ENCODE data around the gene WDR64. TPM values are rescaled to one million over a fixed set of nuclear protein-coding genes. Genes with fewer than 3 reads are reported as not detected.

Gene WDR64
- not detected in 2 replicates for total RNA-seq
- polyA plus RNA-seq, result not detected in 2 replicates
- polyA plus RNA-seq (2011; cell fraction: cytosol; rRNA removed), result not detected in 2 replicates
- polyA plus RNA-seq (2011; cell fraction: nucleus; rRNA removed), result not detected in 2 replicates
- not detected in 2 replicates for polyA plus RNA-seq (2012)
- polyA minus RNA-seq, result not detected in 2 replicates
- not detected for polyA minus RNA-seq (2011; cell fraction: cytosol; rRNA and poly(A)+ RNA removed)
- not detected in 2 replicates for polyA minus RNA-seq (2011; cell fraction: nucleus; rRNA and poly(A)+ RNA removed)
- Bru-seq, nascent RNA, result percentile 8 among the genes with signal in this experiment
- BruChase-seq, experiment 1, labeled RNA remaining after a 6-hour chase, result percentile 1 among the genes with signal in this experiment
- percentile 3 among the genes with signal in this experiment for BruChase-seq, experiment 2, labeled RNA remaining after a 2-hour chase
- long read RNA-seq, result 0 reads

DNA sequence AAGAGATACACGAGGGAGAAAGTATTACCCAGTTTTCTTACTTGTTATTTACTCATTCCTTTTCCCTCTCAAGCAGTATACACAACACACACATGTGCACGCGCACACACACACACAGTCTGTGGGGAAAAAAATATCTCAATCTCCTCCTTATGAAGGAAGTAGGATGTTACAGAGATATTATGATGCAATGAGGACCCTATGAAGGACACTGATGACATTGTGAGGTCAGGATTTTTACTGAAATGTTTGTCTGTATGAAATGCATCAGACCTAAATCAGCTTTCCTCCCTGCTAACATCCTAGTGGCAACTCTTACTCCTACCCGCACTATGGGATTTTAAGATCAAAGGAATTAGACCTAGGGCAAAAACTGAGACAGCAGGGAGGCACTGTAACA, at the start of gene WDR64:
WDR64 (plus strand) TSS at position 270 of the 400 bp plus-strand sequence. CDS start 204 bp downstream, outside the sequence.
- Histone ChIP-seq H3K79me2 (ENCODE audit: control insufficient read depth, insufficient read depth, low read length) (no peaks in the 10 kb centered on the region), H3K27me3 (ENCODE audit: control insufficient read depth in 2 of 2, insufficient read depth in 2 of 2, low read length in 2 of 2) (no peaks in the 10 kb centered on the region), H4K20me1 (replicated peaks; ENCODE audit: control insufficient read depth, extremely low read depth, insufficient read depth, low read length) (no peaks in the 10 kb centered on the region), H3K4me1 (ENCODE audit: control insufficient read depth, extremely low read depth, insufficient read depth, low read length) (no peaks in the 10 kb centered on the region), H3K27ac (ENCODE audit: insufficient read depth, low read depth, low read length) (no peak within 1 kb of the TSS), H3K9me1 (replicated peaks; ENCODE audit: control insufficient read depth, extremely low read depth, insufficient read depth, low read length) (no peaks in the 10 kb centered on the region), H2AFZ (ENCODE audit: low read depth, low read length) (no peak within 1 kb of the TSS), H3K4me2 (ENCODE audit: insufficient read depth, low read length) (no peak within 1 kb of the TSS), H3K9ac (replicated peaks; ENCODE audit: extremely low read depth, insufficient read depth, low read length) (no peak within 1 kb of the TSS), H3K36me3 (ENCODE audit: control insufficient read depth in 2 of 2, extremely low read depth in 1 of 2, insufficient read depth in 2 of 2, low read length in 2 of 2) (no peaks in the 10 kb centered on the region), H3K9me3 (replicated peaks; ENCODE audit: control insufficient read depth, insufficient read depth, low read length) (no peaks in the 10 kb centered on the region), H3K4me3 (replicated peaks in 1 of 3; ENCODE audit: insufficient read depth in 1 of 3, low read depth in 1 of 3, low read length in 3 of 3) (no peak within 1 kb of the TSS)
- dilution Hi-C loops (cut with MboI; ENCODE audit: extremely low pct_ligation_motif_present, low sequenced_read_pairs), result no loop called here
- POLR2A ChIA-PET, result no interaction called here
- CTCF ChIA-PET, result interaction anchor here (1.0 to 1.6 kb wide), 3 partner anchors 12 to 25 kb away, joined by 3 to 5 read pairs (median 5); partner anchors contain the start of genes CHML and OPN3
- FAIRE-seq, result no peak
- BruUV-seq (replicated peaks), result no TSS peak
- intact Hi-C loops (cut with micrococcal nuclease), result no loop called here
- DNase-seq (ENCODE audit: low read depth, low spot score), result no peak
- TF ChIP-seq FOS (IDR thresholded peaks at IDR 0.05; ENCODE audit: borderline replicate concordance, insufficient read depth, low read length) (no peak), POLR2AphosphoS5 (IDR thresholded peaks at IDR 0.05; ENCODE audit: insufficient read depth, low read depth, low read length) (no peak), JUN (IDR thresholded peaks at IDR 0.05; ENCODE audit: borderline replicate concordance, insufficient read depth, insufficient read length, low read depth) (no peak), MYC (IDR thresholded peaks at IDR 0.05; ENCODE audit: low read depth, low read length) (no peak), EZH2 (IDR thresholded peaks at IDR 0.05; ENCODE audit: borderline replicate concordance, low read depth, low read length, severe bottlenecking) (no peak), POLR2A (IDR thresholded peaks at IDR 0.05; ENCODE audit: low read depth, low read length) (no peak), GATA2 (IDR thresholded peaks at IDR 0.05; ENCODE audit: insufficient read depth, insufficient read length, low read depth, low read length) (no peak)
- TF ChIP-seq, protein P1, sequence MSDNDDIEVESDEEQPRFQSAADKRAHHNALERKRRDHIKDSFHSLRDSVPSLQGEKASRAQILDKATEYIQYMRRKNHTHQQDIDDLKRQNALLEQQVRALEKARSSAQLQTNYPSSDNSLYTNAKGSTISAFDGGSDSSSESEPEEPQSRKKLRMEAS (IDR thresholded peaks at IDR 0.05; ENCODE audit: insufficient read depth, insufficient read length), result no peak
- TF ChIP-seq, protein P2, sequence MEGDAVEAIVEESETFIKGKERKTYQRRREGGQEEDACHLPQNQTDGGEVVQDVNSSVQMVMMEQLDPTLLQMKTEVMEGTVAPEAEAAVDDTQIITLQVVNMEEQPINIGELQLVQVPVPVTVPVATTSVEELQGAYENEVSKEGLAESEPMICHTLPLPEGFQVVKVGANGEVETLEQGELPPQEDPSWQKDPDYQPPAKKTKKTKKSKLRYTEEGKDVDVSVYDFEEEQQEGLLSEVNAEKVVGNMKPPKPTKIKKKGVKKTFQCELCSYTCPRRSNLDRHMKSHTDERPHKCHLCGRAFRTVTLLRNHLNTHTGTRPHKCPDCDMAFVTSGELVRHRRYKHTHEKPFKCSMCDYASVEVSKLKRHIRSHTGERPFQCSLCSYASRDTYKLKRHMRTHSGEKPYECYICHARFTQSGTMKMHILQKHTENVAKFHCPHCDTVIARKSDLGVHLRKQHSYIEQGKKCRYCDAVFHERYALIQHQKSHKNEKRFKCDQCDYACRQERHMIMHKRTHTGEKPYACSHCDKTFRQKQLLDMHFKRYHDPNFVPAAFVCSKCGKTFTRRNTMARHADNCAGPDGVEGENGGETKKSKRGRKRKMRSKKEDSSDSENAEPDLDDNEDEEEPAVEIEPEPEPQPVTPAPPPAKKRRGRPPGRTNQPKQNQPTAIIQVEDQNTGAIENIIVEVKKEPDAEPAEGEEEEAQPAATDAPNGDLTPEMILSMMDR (IDR thresholded peaks at IDR 0.05; ENCODE audit: extremely low read depth in 1 of 2, insufficient read depth in 1 of 2, low read depth in 1 of 2, low read length in 2 of 2), result no peak

All from endothelial cell of umbilical vein (primary cell).